ENCODE measurements around the gene PRXL2B.

DNA sequence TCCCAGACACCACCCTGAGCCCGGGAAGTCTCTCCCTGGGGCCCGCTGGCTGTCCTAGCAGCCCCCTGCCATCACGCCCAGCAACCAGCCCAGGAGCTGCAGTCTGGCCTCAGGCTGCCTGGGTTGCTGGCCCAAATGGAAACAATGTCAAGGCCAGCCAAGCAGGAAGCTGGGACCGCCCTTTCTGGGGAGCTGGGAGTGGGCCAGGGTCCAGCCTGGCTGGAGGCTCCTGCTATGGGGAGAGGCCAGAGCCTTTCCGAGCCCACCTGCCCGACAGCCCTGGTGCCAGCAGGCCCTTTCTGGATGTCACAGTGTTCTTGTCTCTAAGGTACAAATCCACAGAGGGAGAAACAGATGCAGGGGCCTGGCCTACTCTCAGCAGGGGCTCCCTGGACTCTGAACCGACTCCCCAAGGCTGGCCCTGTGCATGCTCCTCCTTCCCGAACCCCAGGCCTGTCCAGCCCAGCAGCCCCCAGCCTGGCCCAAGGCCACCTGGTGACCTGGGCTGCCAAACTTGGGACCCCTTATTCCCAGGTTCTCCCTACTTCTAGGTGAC is 47.4 kb downstream of the PRXL2B start:
- TF ChIP-seq CTCF (IDR thresholded peaks at IDR 0.05): no peak
- no peak for TF ChIP-seq POLR2A (IDR thresholded peaks at IDR 0.05)
